Ascending aorta (tissue), 2 donors: ENCODE data around the gene PFDN6. TPM values are rescaled to one million over a fixed set of nuclear protein-coding genes. Genes with fewer than 3 reads are reported as not detected.

ENCODE experiments used
- DNase-seq, 2 donors: peaks; one replicate each; pipeline ENCODE4 v3.0.0-alpha.2; 2019; ENCODE audit warnings: low spot score in 2 of 2
- H3K27ac ChIP-seq, 2 donors: fragments of 200-600 bp; sonication (generic); one replicate each; pipeline ENCODE4 v1.5.1; 2016 to 2017; ENCODE audit warnings: mild to moderate bottlenecking in 1 of 2
- H3K27me3 ChIP-seq: fragments of 200-600 bp; sonication (generic); one replicate; pipeline ENCODE4 v1.5.1; 2017
- H3K36me3 ChIP-seq, 2 donors: fragments of 200-600 bp; sonication (generic); one replicate each; pipeline ENCODE4 v1.5.1; 2016
- H3K4me1 ChIP-seq, 2 donors: fragments of 200-600 bp; sonication (generic); one replicate each; pipeline ENCODE4 v1.5.1; 2016 to 2017; ENCODE audit warnings: mild to moderate bottlenecking in 1 of 2
- H3K4me3 ChIP-seq, 2 donors: fragments of 200-600 bp; sonication (generic); one replicate each; pipeline ENCODE4 v1.5.1; 2016 to 2017; ENCODE audit warnings: mild to moderate bottlenecking in 1 of 2
- H3K9me3 ChIP-seq, 2 donors: fragments of 200-600 bp; sonication (generic); one replicate each; pipeline ENCODE4 v1.5.1; 2016
- CTCF ChIP-seq, 3 experiments: fragments of 200-600 bp in 2 of 3; fragments of 450-650 bp in 1 of 3; sonication (generic) in 2 of 3; IDR thresholded peaks; one replicate each; pipeline ENCODE4 v1.5.1; 2016 to 2019; ENCODE audit warnings: antibody characterized with exemption in 3 of 3, mild to moderate bottlenecking in 1 of 3, moderate library complexity in 1 of 3
- intact Hi-C: fragments of 100-400 bp; cut with DNase I; formaldehyde crosslinking; loops from one replicate; pipeline ENCODE4 v1.15.1; 2023
- total RNA-seq: library from RNA; depleted of rRNA; stranded (reverse); fragments of >200 nt; gene quantifications from one replicate; pipeline ENCODE4 v1.1.0, GENCODE V29; 2016

PFDN6 gene
- total RNA-seq, 1 donor from 2014 or later = 11.3 TPM

- Histone ChIP-seq H3K9me3 (no peaks in the 10 kb centered on the region), H3K27ac (peak overlapping the region in 1 of 2 donors; percentile 89), H3K4me1 (peaks cover 27 to 32% of the 10 kb centered on the region in 2 donors), H3K27me3 (no peaks in the 10 kb centered on the region), H3K36me3 (peaks cover 13 to 21% of the 10 kb centered on the region in 2 donors), H3K4me3 (peak overlapping the region; percentile 81 to 85)
- intact Hi-C loops = no loop called here
- TF ChIP-seq CTCF (IDR thresholded peaks at IDR 0.05) = no peak
- no peak for DNase-seq
Measured at GRCh38 chr6:33324125-33324524, 34.7 kb downstream of the PFDN6 start.

GRCh38 chr6:33329058-33329457, 39.7 kb downstream of the PFDN6 start:
- DNase-seq = no peak
- Histone ChIP-seq H3K27me3 (no peaks in the 10 kb centered on the region), H3K4me3 (no peak overlapping the region), H3K9me3 (no peaks in the 10 kb centered on the region), H3K27ac (no peak overlapping the region), H3K36me3 (no peaks in the 10 kb centered on the region), H3K4me1 (no peaks in the 10 kb centered on the region)
- no peak for TF ChIP-seq CTCF (IDR thresholded peaks at IDR 0.05)
- intact Hi-C loops = no loop called here

- no peak for TF ChIP-seq CTCF (IDR thresholded peaks at IDR 0.05)
Measured at GRCh38 chr6:33330736-33331135, 41.3 kb downstream of the PFDN6 start.

GRCh38 chr6:33333666-33334065, 44.3 kb downstream of the PFDN6 start:
- no peaks in the 10 kb centered on the region for H3K36me3 ChIP-seq
- no peaks in the 10 kb centered on the region for H3K9me3 ChIP-seq
- TF ChIP-seq CTCF (IDR thresholded peaks at IDR 0.05) = no peak
- DNase-seq = no peak
- H3K27ac ChIP-seq = no peak overlapping the region
- H3K4me3 ChIP-seq = no peak overlapping the region
- no peaks in the 10 kb centered on the region for H3K4me1 ChIP-seq
- intact Hi-C loops = no loop called here
- no peaks in the 10 kb centered on the region for H3K27me3 ChIP-seq

More at GRCh38 chr6:33330736-33331135, 41.3 kb downstream of the PFDN6 start:
- DNase-seq = no peak
- Histone ChIP-seq H3K9me3 (no peaks in the 10 kb centered on the region), H3K4me1 (no peaks in the 10 kb centered on the region), H3K4me3 (no peak overlapping the region), H3K27ac (no peak overlapping the region), H3K36me3 (no peaks in the 10 kb centered on the region), H3K27me3 (no peaks in the 10 kb centered on the region)
- intact Hi-C loops = no loop called here

- Histone ChIP-seq H3K4me3 (no peak overlapping the region), H3K36me3 (no peaks in the 10 kb centered on the region), H3K27ac (no peak overlapping the region), H3K9me3 (no peaks in the 10 kb centered on the region), H3K4me1 (no peaks in the 10 kb centered on the region), H3K27me3 (no peaks in the 10 kb centered on the region)
- no peak for DNase-seq
- intact Hi-C loops = no loop called here
- TF ChIP-seq CTCF (IDR thresholded peaks at IDR 0.05) = no peak
Measured at GRCh38 chr6:33335916-33336315, 46.5 kb downstream of the PFDN6 start.

GRCh38 chr6:33336495-33336894, 47.1 kb downstream of the PFDN6 start:
- Histone ChIP-seq H3K27ac (no peak overlapping the region), H3K9me3 (no peaks in the 10 kb centered on the region), H3K4me1 (no peaks in the 10 kb centered on the region), H3K27me3 (no peaks in the 10 kb centered on the region), H3K4me3 (no peak overlapping the region), H3K36me3 (no peaks in the 10 kb centered on the region)
- intact Hi-C loops = no loop called here
- no peak for DNase-seq
- no peak for TF ChIP-seq CTCF (IDR thresholded peaks at IDR 0.05)
